ENCODE data around the gene CUZD1. TPM values are rescaled to one million over a fixed set of nuclear protein-coding genes. Genes with fewer than 3 reads are reported as not detected.
"Not testable (repeated sequence)": the region's sequence is repeated elsewhere in the genome, so short reads cannot be mapped to it uniquely, and the experiment has no call there.

CUZD1 gene
- total RNA-seq, 2 donors from 2014 or later: 0.23 to 0.85 TPM

DNA sequence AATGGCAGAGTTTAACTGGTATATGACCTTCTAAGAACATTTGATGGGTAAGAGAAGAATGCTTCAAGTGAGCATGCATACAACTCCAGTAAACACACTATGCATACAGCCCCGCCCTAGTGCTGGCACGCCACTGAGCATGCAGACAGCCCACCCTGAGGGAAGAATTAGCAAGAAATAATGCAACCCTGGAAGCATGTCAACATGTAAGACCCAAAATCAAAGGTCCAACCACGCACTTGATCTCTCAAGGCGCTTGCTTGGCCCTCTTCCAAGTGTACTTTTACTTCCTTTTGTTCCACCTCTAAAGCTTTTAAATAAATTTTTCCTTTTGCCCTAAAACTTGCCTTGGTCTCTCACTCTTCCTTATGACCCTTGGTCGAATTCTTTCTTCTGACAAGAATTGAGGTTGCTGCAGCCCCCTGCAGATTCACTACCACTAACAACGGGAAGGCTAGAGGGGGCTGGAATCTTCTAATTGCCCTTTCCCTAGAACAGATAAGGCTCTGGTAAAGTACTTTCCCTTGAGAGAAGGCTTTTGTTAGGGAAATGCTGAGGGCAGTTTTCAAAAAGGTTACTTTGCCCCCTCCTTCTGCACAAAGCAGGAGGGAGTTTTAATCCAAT is 30.3 kb upstream of the CUZD1 start:
- intact Hi-C loops (cut with DNase I): no loop called here
- DNase-seq (ENCODE audit: low spot score): no peak

DNA sequence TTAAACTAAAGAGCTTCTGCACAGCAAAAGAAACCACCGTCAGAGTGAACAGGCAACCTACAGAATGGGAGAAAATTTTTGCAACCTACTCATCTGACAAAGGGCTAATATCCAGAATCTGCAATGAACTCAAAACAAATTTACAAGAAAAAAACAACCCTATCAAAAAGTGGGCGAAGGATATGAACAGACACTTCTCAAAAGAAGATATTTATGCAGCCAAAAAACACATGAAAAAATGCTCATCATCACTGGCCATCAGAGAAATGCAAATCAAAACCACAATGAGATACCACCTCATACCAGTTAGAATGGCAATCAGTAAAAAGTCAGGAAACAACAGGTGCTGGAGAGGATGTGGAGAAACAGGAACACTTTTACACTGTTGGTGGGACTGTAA is 26.3 kb upstream of the CUZD1 start:
- 92% methylated on average over 2 of the region's 2 CpGs for WGBS

More for the DNA sequence above, 30.3 kb upstream of the CUZD1 start:
- TF ChIP-seq POLR2A (IDR thresholded peaks at IDR 0.05) (no peak), POLR2AphosphoS5 (IDR thresholded peaks at IDR 0.05) (no peak)
- TF ChIP-seq, protein P1, sequence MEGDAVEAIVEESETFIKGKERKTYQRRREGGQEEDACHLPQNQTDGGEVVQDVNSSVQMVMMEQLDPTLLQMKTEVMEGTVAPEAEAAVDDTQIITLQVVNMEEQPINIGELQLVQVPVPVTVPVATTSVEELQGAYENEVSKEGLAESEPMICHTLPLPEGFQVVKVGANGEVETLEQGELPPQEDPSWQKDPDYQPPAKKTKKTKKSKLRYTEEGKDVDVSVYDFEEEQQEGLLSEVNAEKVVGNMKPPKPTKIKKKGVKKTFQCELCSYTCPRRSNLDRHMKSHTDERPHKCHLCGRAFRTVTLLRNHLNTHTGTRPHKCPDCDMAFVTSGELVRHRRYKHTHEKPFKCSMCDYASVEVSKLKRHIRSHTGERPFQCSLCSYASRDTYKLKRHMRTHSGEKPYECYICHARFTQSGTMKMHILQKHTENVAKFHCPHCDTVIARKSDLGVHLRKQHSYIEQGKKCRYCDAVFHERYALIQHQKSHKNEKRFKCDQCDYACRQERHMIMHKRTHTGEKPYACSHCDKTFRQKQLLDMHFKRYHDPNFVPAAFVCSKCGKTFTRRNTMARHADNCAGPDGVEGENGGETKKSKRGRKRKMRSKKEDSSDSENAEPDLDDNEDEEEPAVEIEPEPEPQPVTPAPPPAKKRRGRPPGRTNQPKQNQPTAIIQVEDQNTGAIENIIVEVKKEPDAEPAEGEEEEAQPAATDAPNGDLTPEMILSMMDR (IDR thresholded peaks at IDR 0.05): no peak
- Histone ChIP-seq H3K27me3 (replicated peaks; ENCODE audit: insufficient read depth) (no peaks in the 10 kb centered on the region), H3K27ac (no peak overlapping the region), H3K4me3 (no peak overlapping the region), H3K9me3 (no peaks in the 10 kb centered on the region), H3K36me3 (no peaks in the 10 kb centered on the region), H3K4me1 (replicated peaks) (no peaks in the 10 kb centered on the region)
- WGBS: 55% methylated on average over 6 of the region's 6 CpGs

DNA sequence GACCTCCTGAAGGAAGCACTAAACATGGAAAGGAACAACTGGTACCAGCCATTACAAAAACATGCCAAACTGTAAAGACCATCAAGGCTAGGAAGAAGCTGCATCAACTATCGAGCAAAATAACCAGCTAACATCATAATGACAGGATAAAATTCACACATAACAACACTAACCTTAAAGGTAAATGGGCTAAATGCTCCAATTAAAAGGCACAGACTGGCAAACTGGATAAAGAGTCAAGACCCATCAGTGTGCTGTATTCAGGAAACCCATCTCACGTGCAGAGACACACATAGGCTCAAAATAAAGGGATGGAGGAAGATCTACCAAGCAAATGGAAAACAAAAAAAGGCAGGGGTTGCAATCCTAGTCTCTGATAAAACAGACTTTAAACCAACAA is 23.1 kb upstream of the CUZD1 start:
- intact Hi-C loops (cut with DNase I); DNase-seq (ENCODE audit: low spot score); H3K4me3 ChIP-seq; H3K27ac ChIP-seq; H3K4me1 ChIP-seq (replicated peaks); H3K9me3 ChIP-seq; H3K27me3 ChIP-seq (replicated peaks; ENCODE audit: insufficient read depth); H3K36me3 ChIP-seq: not testable (repeated sequence)
- 76% methylated on average over 2 of the region's 2 CpGs for WGBS

More for the DNA sequence above, 26.3 kb upstream of the CUZD1 start:
- H3K27ac ChIP-seq; DNase-seq (ENCODE audit: low spot score); intact Hi-C loops (cut with DNase I); H3K4me3 ChIP-seq; H3K27me3 ChIP-seq (replicated peaks; ENCODE audit: insufficient read depth); H3K9me3 ChIP-seq; H3K36me3 ChIP-seq; H3K4me1 ChIP-seq (replicated peaks): not testable (repeated sequence)

DNA sequence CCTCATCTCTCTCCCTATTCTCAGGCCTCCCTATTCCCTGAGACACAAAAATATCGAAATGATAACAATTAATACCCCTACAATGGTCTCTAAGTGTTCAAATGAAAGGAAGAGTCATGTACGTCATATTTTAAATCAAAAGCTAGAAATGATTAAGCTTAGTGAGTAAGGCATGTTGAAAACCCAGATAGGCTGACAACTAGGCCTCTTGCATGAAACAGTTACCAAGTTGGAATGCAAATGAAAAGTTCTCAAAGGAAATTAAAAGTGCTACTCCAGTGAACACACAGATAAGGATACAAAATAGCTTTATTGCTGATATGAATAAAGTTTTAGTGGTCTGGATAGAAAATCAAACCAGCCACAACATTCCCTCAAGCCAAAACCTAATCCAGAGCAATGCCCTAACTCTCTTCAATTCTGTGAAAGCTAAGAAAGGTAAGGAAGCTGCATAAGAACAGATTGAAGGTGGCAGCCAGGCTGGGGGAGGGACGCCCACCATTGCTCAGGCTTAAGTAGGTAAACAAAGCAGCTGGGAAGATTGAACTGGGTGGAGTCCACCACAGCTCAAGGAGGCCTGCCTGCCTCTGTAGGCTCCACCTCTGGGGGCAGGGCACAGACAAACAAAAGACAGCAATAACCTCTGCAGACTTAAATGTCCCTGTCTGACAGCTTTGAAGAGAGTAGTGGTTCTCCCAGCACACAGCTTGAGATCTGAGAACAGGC is 21.3 kb upstream of the CUZD1 start:
- 87% methylated on average over 3 of the region's 3 CpGs for WGBS
- H3K9me3 ChIP-seq; intact Hi-C loops (cut with DNase I); DNase-seq (ENCODE audit: low spot score); H3K4me3 ChIP-seq; H3K27ac ChIP-seq; H3K36me3 ChIP-seq; H3K4me1 ChIP-seq (replicated peaks); H3K27me3 ChIP-seq (replicated peaks; ENCODE audit: insufficient read depth): not testable (repeated sequence)

DNA sequence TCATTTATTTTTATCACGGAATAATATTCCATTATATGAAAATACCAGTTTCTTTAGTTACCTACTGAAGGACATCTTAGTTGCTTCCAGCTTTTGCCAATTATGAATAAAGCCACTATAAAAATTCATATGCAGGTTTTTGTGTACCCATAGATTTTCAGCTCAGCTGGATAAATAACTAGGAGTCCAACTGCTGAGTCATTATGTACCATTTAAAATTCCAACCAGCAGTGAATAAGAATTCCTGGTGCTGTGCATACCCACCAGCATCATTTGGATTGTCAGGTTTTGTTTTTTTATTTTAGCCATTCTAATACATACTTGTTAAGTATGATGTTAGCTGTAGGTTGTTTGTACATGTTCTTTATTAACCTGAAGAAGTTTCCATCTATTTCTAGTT is 19.2 kb upstream of the CUZD1 start:
- WGBS: 72% methylated on average over 1 of the region's 1 CpG
- H3K27me3 ChIP-seq (replicated peaks; ENCODE audit: insufficient read depth): no peaks in the 10 kb centered on the region
- H3K36me3 ChIP-seq: no peaks in the 10 kb centered on the region
- intact Hi-C loops (cut with DNase I): no loop called here
- H3K4me3 ChIP-seq: no peak overlapping the region
- H3K9me3 ChIP-seq: no peaks in the 10 kb centered on the region
- TF ChIP-seq, protein P1 (IDR thresholded peaks at IDR 0.05): no peak
- TF ChIP-seq POLR2A (IDR thresholded peaks at IDR 0.05) (no peak), POLR2AphosphoS5 (IDR thresholded peaks at IDR 0.05) (peak; percentile 61)
- no peak overlapping the region for H3K27ac ChIP-seq
- H3K4me1 ChIP-seq (replicated peaks): no peaks in the 10 kb centered on the region
- no peak for DNase-seq (ENCODE audit: low spot score)

DNA sequence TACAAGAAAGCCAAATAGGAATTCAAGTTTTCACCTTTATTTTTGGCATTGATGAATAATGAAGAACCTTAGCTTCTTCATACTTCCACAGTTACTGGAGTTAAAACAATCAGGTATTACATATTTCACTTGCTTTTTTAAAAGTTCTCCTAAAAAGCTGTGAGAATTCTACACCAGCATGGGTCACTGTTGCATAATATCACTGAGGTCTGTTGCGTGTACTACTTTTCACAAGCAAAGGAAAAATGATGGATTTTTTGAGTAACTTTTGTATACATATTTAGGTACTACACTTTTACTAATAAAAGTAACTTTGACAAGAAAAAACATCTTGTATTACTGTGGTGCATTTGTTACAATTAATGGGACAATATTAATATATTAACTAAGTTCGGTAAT is 18.5 kb upstream of the CUZD1 start:
- Histone ChIP-seq H3K4me3 (no peak overlapping the region), H3K36me3 (no peaks in the 10 kb centered on the region), H3K27ac (no peak overlapping the region), H3K27me3 (replicated peaks; ENCODE audit: insufficient read depth) (no peaks in the 10 kb centered on the region), H3K4me1 (replicated peaks) (no peaks in the 10 kb centered on the region), H3K9me3 (no peaks in the 10 kb centered on the region)
- intact Hi-C loops (cut with DNase I): no loop called here
- DNase-seq (ENCODE audit: low spot score): no peak
- WGBS: 95% methylated on average over 2 of the region's 2 CpGs
- TF ChIP-seq POLR2AphosphoS5 (IDR thresholded peaks at IDR 0.05): no peak
- TF ChIP-seq POLR2A (IDR thresholded peaks at IDR 0.05): no peak
